ENCODE results near the gene RNF103. TPM values are rescaled to one million over a fixed set of nuclear protein-coding genes. Genes with fewer than 3 reads are reported as not detected.

The RNF103 gene
- total and polyA plus RNA-seq, 2 of the 13 experiments (the other 11 are each of a cell fraction or from before 2014, with no cell fraction given) = 19.8 to 21.1 TPM

DNA sequence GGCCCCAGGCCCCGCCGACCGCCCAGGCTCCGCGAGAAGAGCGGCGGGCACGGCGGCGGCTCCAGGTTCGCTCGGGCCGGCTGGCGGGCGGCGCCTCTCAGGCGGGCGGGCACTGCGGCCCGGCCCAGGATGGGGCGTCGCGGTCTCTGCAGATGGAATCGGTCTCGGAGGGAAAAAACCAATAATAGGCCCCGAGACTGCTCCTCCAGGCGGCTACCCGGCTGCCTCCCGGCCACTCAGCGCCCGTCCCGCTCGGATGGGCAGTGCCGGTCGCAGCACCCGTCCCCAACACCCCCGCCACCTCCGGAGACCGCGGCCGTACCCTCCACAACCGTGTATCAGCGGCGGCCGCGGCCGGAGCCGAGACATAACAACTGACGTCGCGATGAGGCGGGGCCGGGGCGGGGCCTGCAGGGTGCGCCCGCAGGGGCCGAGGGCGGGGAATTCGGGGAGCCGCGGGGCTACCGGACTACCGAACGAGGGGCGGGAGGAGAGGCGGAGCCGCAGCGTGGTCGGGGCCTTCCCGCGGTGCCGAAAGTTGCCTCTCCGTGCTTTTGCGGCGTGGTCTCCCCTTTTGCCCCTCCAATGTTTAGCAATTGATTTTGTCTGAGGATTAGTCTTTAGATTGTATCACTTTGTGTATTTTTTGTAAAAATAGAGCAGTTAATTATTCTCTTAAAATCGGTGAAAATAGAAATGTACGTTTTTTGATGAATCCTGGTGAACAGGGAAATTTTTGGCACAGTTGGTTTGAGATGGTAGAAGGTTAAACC is at the start of gene RNF103 (continued):
- TF ChIP-seq, protein P1, sequence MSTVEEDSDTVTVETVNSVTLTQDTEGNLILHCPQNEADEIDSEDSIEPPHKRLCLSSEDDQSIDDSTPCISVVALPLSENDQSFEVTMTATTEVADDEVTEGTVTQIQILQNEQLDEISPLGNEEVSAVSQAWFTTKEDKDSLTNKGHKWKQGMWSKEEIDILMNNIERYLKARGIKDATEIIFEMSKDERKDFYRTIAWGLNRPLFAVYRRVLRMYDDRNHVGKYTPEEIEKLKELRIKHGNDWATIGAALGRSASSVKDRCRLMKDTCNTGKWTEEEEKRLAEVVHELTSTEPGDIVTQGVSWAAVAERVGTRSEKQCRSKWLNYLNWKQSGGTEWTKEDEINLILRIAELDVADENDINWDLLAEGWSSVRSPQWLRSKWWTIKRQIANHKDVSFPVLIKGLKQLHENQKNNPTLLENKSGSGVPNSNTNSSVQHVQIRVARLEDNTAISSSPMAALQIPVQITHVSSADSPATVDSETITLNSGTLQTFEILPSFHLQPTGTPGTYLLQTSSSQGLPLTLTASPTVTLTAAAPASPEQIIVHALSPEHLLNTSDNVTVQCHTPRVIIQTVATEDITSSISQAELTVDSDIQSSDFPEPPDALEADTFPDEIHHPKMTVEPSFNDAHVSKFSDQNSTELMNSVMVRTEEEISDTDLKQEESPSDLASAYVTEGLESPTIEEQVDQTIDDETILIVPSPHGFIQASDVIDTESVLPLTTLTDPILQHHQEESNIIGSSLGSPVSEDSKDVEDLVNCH (CRISPR knock-in tag; IDR thresholded peaks at IDR 0.05) = no peak
- TF ChIP-seq, protein P2, sequence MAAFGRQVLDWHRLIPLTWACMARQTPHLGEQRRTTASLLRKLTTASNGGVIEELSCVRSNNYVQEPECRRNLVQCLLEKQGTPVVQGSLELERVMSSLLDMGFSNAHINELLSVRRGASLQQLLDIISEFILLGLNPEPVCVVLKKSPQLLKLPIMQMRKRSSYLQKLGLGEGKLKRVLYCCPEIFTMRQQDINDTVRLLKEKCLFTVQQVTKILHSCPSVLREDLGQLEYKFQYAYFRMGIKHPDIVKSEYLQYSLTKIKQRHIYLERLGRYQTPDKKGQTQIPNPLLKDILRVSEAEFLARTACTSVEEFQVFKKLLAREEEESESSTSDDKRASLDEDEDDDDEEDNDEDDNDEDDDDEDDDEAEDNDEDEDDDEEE (CRISPR knock-in tag; IDR thresholded peaks at IDR 0.05) = peak; percentile 78; the same call in 1 of the 2 replicates
- TF ChIP-seq KDM2A (CRISPR knock-in tag; IDR thresholded peaks at IDR 0.05; ENCODE audit: borderline replicate concordance, low read depth) (peak; percentile 96), ZNF788 (CRISPR knock-in tag; IDR thresholded peaks at IDR 0.05; ENCODE audit: borderline replicate concordance) (peak; percentile 96), ZNF263 (CRISPR knock-in tag; IDR thresholded peaks at IDR 0.05) (peak; percentile 48), ZC3H4 (CRISPR knock-in tag; IDR thresholded peaks at IDR 0.05; ENCODE audit: borderline replicate concordance) (0 out of 2 replicates have a peak, but pooled peaks have one; percentile 57), RAD21 (CRISPR knock-in tag; IDR thresholded peaks at IDR 0.05) (no peak; the same call in none of the 2 replicates), ZNF234 (CRISPR knock-in tag; conservative IDR thresholded peaks at IDR 0.05) (0 out of 2 replicates have a peak, but pooled peaks have one; percentile 55), KAT2B (IDR thresholded peaks at IDR 0.05; ENCODE audit: borderline replicate concordance, low read depth, low read length) (no peak), AHR (CRISPR knock-in tag; IDR thresholded peaks at IDR 0.05) (0 out of 2 replicates have a peak, but pooled peaks have one; percentile 56), ISX (CRISPR knock-in tag; conservative IDR thresholded peaks at IDR 0.05) (no peak; the same call in 1 of the 2 replicates), ZNF333 (CRISPR knock-in tag; IDR thresholded peaks at IDR 0.05; ENCODE audit: borderline replicate concordance) (peak; percentile 75; the same call in 1 of the 2 replicates), MIER3 (CRISPR knock-in tag; IDR thresholded peaks at IDR 0.05; ENCODE audit: borderline replicate concordance) (no peak)
- TF ChIP-seq, protein P3, sequence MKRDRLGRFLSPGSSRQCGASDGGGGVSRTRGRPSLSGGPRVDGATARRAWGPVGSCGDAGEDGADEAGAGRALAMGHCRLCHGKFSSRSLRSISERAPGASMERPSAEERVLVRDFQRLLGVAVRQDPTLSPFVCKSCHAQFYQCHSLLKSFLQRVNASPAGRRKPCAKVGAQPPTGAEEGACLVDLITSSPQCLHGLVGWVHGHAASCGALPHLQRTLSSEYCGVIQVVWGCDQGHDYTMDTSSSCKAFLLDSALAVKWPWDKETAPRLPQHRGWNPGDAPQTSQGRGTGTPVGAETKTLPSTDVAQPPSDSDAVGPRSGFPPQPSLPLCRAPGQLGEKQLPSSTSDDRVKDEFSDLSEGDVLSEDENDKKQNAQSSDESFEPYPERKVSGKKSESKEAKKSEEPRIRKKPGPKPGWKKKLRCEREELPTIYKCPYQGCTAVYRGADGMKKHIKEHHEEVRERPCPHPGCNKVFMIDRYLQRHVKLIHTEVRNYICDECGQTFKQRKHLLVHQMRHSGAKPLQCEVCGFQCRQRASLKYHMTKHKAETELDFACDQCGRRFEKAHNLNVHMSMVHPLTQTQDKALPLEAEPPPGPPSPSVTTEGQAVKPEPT (CRISPR knock-in tag; IDR thresholded peaks at IDR 0.05; ENCODE audit: low read depth) = no peak
- TF ChIP-seq, protein P4, sequence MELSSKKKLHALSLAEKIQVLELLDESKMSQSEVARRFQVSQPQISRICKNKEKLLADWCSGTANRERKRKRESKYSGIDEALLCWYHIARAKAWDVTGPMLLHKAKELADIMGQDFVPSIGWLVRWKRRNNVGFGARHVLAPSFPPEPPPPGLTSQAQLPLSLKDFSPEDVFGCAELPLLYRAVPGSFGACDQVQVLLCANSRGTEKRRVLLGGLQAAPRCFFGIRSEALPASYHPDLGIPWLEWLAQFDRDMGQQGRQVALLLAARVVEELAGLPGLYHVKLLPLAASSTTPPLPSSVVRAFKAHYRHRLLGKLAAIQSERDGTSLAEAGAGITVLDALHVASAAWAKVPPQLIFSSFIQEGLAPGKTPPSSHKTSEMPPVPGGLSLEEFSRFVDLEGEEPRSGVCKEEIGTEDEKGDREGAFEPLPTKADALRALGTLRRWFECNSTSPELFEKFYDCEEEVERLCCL (CRISPR knock-in tag; IDR thresholded peaks at IDR 0.05; ENCODE audit: borderline replicate concordance) = peak; percentile 93; the same call in 1 of the 2 replicates
- TF ChIP-seq, protein P5, sequence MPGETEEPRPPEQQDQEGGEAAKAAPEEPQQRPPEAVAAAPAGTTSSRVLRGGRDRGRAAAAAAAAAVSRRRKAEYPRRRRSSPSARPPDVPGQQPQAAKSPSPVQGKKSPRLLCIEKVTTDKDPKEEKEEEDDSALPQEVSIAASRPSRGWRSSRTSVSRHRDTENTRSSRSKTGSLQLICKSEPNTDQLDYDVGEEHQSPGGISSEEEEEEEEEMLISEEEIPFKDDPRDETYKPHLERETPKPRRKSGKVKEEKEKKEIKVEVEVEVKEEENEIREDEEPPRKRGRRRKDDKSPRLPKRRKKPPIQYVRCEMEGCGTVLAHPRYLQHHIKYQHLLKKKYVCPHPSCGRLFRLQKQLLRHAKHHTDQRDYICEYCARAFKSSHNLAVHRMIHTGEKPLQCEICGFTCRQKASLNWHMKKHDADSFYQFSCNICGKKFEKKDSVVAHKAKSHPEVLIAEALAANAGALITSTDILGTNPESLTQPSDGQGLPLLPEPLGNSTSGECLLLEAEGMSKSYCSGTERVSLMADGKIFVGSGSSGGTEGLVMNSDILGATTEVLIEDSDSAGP (CRISPR knock-in tag; IDR thresholded peaks at IDR 0.05; ENCODE audit: borderline replicate concordance) = peak; percentile 36
- TF ChIP-seq, protein P6, sequence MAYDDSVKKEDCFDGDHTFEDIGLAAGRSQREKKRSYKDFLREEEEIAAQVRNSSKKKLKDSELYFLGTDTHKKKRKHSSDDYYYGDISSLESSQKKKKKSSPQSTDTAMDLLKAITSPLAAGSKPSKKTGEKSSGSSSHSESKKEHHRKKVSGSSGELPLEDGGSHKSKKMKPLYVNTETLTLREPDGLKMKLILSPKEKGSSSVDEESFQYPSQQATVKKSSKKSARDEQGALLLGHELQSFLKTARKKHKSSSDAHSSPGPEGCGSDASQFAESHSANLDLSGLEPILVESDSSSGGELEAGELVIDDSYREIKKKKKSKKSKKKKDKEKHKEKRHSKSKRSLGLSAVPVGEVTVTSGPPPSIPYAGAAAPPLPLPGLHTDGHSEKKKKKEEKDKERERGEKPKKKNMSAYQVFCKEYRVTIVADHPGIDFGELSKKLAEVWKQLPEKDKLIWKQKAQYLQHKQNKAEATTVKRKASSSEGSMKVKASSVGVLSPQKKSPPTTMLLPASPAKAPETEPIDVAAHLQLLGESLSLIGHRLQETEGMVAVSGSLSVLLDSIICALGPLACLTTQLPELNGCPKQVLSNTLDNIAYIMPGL (CRISPR knock-in tag; IDR thresholded peaks at IDR 0.05; ENCODE audit: borderline replicate concordance in 1 of 2, low read depth in 1 of 2) = peak; percentile 73 to 94

Data from HepG2 (cell line).